GM12892 (cell line): ENCODE results near the gene PTPRK.

Experiments used
- POLR2A ChIP-seq: IDR thresholded peaks from 2 replicates; pipeline ENCODE4 v1.6.1; 2011; ENCODE audit warnings: low read depth, low read length, control low read depth
- POLR2AphosphoS5 ChIP-seq: IDR thresholded peaks from 2 replicates; pipeline ENCODE4 v1.6.1; 2011; ENCODE audit warnings: low read depth, low read length, control low read depth
- TAF1 ChIP-seq: IDR thresholded peaks from 2 replicates; pipeline ENCODE4 v1.6.1; 2011; ENCODE audit warnings: low read depth, mild to moderate bottlenecking, control low read depth, low read length, borderline replicate concordance

GRCh38 chr6:128024969-128025368 lies 495.4 kb downstream of the PTPRK start:
- TF ChIP-seq POLR2A = no peak
- no peak for TF ChIP-seq POLR2AphosphoS5
- TF ChIP-seq TAF1 = no peak
